ENCODE results near the gene ZNF205. TPM values are rescaled to one million over a fixed set of nuclear protein-coding genes. Genes with fewer than 3 reads are reported as not detected.
A peak's percentile ranks its signal among the peaks of the same experiment; 100 is the strongest.

The ZNF205 gene
- total RNA-seq, 1 donor = 17.7 TPM

DNA sequence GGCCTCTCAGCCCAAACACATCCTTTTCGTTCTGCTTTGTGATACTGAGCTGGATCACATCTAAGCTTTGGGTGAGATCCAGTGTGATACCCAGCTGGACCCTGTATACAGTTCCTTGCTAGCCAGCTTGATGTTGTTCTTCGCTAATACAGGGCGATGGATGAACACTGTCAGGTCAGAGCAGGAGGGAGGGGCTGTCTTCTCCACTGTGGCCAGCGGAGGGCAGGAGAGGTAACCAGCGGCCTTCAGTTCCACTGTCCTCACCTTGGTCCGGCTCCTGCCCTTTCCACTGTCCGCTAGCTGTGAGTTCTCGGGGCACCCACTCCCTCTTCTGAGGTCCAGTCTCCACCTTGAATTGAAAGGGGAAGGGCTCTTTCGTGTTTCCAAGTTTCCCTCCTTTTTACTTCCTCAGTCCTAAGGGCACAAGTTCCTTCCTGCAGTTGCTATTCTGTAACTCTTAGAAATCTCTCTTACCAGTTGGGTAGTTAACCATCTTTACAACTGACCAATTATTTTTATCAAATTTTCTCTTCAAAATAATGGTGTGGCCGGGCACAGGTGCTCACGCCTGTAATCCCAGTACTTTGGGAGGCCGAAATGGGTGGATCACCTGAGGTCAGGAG, 19.5 kb downstream of the ZNF205 start:
- H3K27me3 ChIP-seq (ENCODE audit: insufficient read depth, low read length) = no peaks in the 10 kb centered on the region
- H3K4me2 ChIP-seq (ENCODE audit: insufficient read depth, low read length) = no peak overlapping the region
- TF ChIP-seq, protein P1, sequence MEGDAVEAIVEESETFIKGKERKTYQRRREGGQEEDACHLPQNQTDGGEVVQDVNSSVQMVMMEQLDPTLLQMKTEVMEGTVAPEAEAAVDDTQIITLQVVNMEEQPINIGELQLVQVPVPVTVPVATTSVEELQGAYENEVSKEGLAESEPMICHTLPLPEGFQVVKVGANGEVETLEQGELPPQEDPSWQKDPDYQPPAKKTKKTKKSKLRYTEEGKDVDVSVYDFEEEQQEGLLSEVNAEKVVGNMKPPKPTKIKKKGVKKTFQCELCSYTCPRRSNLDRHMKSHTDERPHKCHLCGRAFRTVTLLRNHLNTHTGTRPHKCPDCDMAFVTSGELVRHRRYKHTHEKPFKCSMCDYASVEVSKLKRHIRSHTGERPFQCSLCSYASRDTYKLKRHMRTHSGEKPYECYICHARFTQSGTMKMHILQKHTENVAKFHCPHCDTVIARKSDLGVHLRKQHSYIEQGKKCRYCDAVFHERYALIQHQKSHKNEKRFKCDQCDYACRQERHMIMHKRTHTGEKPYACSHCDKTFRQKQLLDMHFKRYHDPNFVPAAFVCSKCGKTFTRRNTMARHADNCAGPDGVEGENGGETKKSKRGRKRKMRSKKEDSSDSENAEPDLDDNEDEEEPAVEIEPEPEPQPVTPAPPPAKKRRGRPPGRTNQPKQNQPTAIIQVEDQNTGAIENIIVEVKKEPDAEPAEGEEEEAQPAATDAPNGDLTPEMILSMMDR (IDR thresholded peaks at IDR 0.05; ENCODE audit: extremely low read depth, low read depth, low read length) = peak; percentile 61
- no peaks in the 10 kb centered on the region for H3K9me3 ChIP-seq (ENCODE audit: low read depth, low read length)
- H2AFZ ChIP-seq (ENCODE audit: low read length) = no peak overlapping the region
- H3K79me2 ChIP-seq (ENCODE audit: insufficient read depth, low read length) = peaks cover 40% of the 10 kb centered on the region
- DNase-seq (ENCODE audit: insufficient read length, low spot score, missing footprints) = peak; percentile 83
- peaks cover 8% of the 10 kb centered on the region for H4K20me1 ChIP-seq (ENCODE audit: insufficient read depth, low read length)
- H3K4me1 ChIP-seq (ENCODE audit: insufficient read depth, low read length) = peaks cover 20% of the 10 kb centered on the region
- peaks cover 31% of the 10 kb centered on the region for H3K36me3 ChIP-seq (ENCODE audit: insufficient read depth, low read length)
- no peak overlapping the region for H3K4me3 ChIP-seq (ENCODE audit: insufficient read depth, low read length)
- H3K27ac ChIP-seq (ENCODE audit: low read depth, low read length) = no peak overlapping the region

GRCh38 chr16:3133844-3134243, 21.5 kb downstream of the ZNF205 start:
- Histone ChIP-seq H3K27me3 (ENCODE audit: insufficient read depth, low read length) (no peaks in the 10 kb centered on the region), H3K4me1 (ENCODE audit: insufficient read depth, low read length) (peaks cover 20% of the 10 kb centered on the region), H3K27ac (ENCODE audit: low read depth, low read length) (peak overlapping the region; percentile 87), H3K79me2 (ENCODE audit: insufficient read depth, low read length) (peaks cover 44% of the 10 kb centered on the region), H2AFZ (ENCODE audit: low read length) (no peak overlapping the region), H3K4me3 (ENCODE audit: insufficient read depth, low read length) (peak overlapping the region; percentile 88), H4K20me1 (ENCODE audit: insufficient read depth, low read length) (peaks cover 8% of the 10 kb centered on the region), H3K9me3 (ENCODE audit: low read depth, low read length) (no peaks in the 10 kb centered on the region), H3K36me3 (ENCODE audit: insufficient read depth, low read length) (peaks cover 12% of the 10 kb centered on the region), H3K4me2 (ENCODE audit: insufficient read depth, low read length) (peak overlapping the region; percentile 99)
- TF ChIP-seq, protein P1 (IDR thresholded peaks at IDR 0.05; ENCODE audit: extremely low read depth, low read depth, low read length) = no peak
- DNase-seq (ENCODE audit: insufficient read length, low spot score, missing footprints) = no peak

- H3K4me3 ChIP-seq (ENCODE audit: insufficient read depth, low read length) = peak within 1 kb of the TSS; percentile 88
- peak; percentile 99 for DNase-seq (ENCODE audit: insufficient read length, low spot score, missing footprints)
- H3K9me3 ChIP-seq (ENCODE audit: low read depth, low read length) = no peaks in the 10 kb centered on the region
- H3K36me3 ChIP-seq (ENCODE audit: insufficient read depth, low read length) = peaks cover 14% of the 10 kb centered on the region
- H3K27me3 ChIP-seq (ENCODE audit: insufficient read depth, low read length) = no peaks in the 10 kb centered on the region
- H3K79me2 ChIP-seq (ENCODE audit: insufficient read depth, low read length) = peaks cover 44% of the 10 kb centered on the region
- H3K4me2 ChIP-seq (ENCODE audit: insufficient read depth, low read length) = peak within 1 kb of the TSS; percentile 99
- H2AFZ ChIP-seq (ENCODE audit: low read length) = peak within 1 kb of the TSS; percentile 95
- peaks cover 18% of the 10 kb centered on the region for H3K4me1 ChIP-seq (ENCODE audit: insufficient read depth, low read length)
- H3K27ac ChIP-seq (ENCODE audit: low read depth, low read length) = peak within 1 kb of the TSS; percentile 87
- TF ChIP-seq, protein P1 (IDR thresholded peaks at IDR 0.05; ENCODE audit: extremely low read depth, low read depth, low read length) = no peak
- peaks cover 8% of the 10 kb centered on the region for H4K20me1 ChIP-seq (ENCODE audit: insufficient read depth, low read length)
These were observed 22.1 kb downstream of the ZNF205 start, which contains the start of gene ZNF213 for GRCh38 chr16:3134338-3135125. Gene ZNF213, plus strand, starts transcription at chr16:3135029. Its CDS starts 2,252 bp downstream, at chr16:3137281.
